K562 (cell line): Measurements from ENCODE around the gene LRP10. TPM values are rescaled to one million over a fixed set of nuclear protein-coding genes. Genes with fewer than 3 reads are reported as not detected.

Experiments
- ASH1L ChIP-seq: fragments of 450-650 bp; IDR thresholded peaks from 2 replicates; pipeline ENCODE4 v1.6.1; 2018; ENCODE audit warnings: borderline replicate concordance, mild to moderate bottlenecking, low read depth; ENCODE audit not compliant: partially characterized antibody
- BCOR ChIP-seq: fragments of 450-650 bp; IDR thresholded peaks from 2 replicates; pipeline ENCODE4 v1.6.1; 2016
- CHD1 ChIP-seq: fragments of 200-600 bp; sonication (generic); IDR thresholded peaks from one replicate; pipeline ENCODE4 v1.6.1; 2012; ENCODE audit warnings: mild to moderate bottlenecking, moderate library complexity, low read length, inconsistent platforms
- CUX1 ChIP-seq: fragments of 200-800 bp; sonication (Bioruptor generic); IDR thresholded peaks from 2 replicates; pipeline ENCODE4 v1.6.1; 2016; ENCODE audit warnings: missing genetic modification characterization, missing compliant biosample characterization
- HDAC2 ChIP-seq: fragments of 450-650 bp; IDR thresholded peaks from 2 replicates; pipeline ENCODE4 v1.6.1; 2016; ENCODE audit warnings: mild to moderate bottlenecking
- NONO ChIP-seq, 2 experiments: fragments of 200-400 bp in 1 of 2; fragments of 450-650 bp in 1 of 2; formaldehyde crosslinking in 1 of 2; IDR thresholded peaks; 2 replicates each; pipeline ENCODE4 v1.6.1; 2017; ENCODE audit warnings: low read depth in 2 of 2, mild to moderate bottlenecking in 2 of 2, moderate library complexity in 2 of 2, low read length in 1 of 2
- NR2F6 ChIP-seq: fragments of 450-650 bp; formaldehyde crosslinking; IDR thresholded peaks from 2 replicates; pipeline ENCODE4 v1.4.0; 2020; ENCODE audit warnings: mild to moderate bottlenecking
- SIN3A ChIP-seq, 2 experiments: fragments of 150-350 bp in 1 of 2; IDR thresholded peaks; 2 replicates each; pipeline ENCODE4 v1.6.1; 2011 to 2016; ENCODE audit warnings: borderline replicate concordance in 2 of 2, low read depth in 2 of 2, low read length in 2 of 2, mild to moderate bottlenecking in 2 of 2, moderate library complexity in 2 of 2; ENCODE audit not compliant: control insufficient read depth in 1 of 2
- SIRT6 ChIP-seq: IDR thresholded peaks from one replicate; pipeline ENCODE4 v1.6.1; 2012; ENCODE audit warnings: low read depth, mild to moderate bottlenecking, control low read depth, inconsistent platforms, low read length, moderate library complexity
- SMAD4 ChIP-seq: fragments of 250-450 bp; sonication (Bioruptor Pico); conservative IDR thresholded peaks from 2 replicates; pipeline ENCODE4 v1.8.0; 2021; ENCODE audit warnings: inconsistent platforms, mild to moderate bottlenecking, moderate library complexity
- TBP ChIP-seq: optimal IDR thresholded peaks from 2 replicates; pipeline ENCODE3; 2011; ENCODE audit warnings: low read depth, low read length, improper control_type of control experiment
- ZNF121 ChIP-seq: sonication (generic); formaldehyde crosslinking; conservative IDR thresholded peaks from 2 replicates; pipeline ENCODE4 v1.8.0; 2022; ENCODE audit warnings: missing genetic modification reagents
- ZNF217 ChIP-seq: sonication (generic); formaldehyde crosslinking; IDR thresholded peaks from 2 replicates; pipeline ENCODE4 v1.8.0; 2022; ENCODE audit warnings: mild to moderate bottlenecking, missing genetic modification reagents
- ZNF830 ChIP-seq: fragments of 250-450 bp; sonication (Bioruptor Pico); IDR thresholded peaks from 2 replicates; pipeline ENCODE4 v1.5.0; 2021; ENCODE audit warnings: mild to moderate bottlenecking
- polyA plus RNA-seq, 8 experiments: library from polyadenylated mRNA; depleted of rRNA in 4 of 8; stranded (reverse) in 5 of 8; unstranded in 3 of 8; fragments of >200 nt; fragmentation: Nextera tagmentation in 2 of 8; fragmentation: Illumina TruSeq in 1 of 8; extraction: Ambion mirVana in 2 of 8; extraction: Trizol in 1 of 8; gene quantifications; 2 replicates each; pipeline versions ENCODE4 v1.2.1 to v1.2.3, GENCODE V29; 2011 to 2014; ENCODE audit warnings: inconsistent platforms in 1 of 8, missing spikeins in 1 of 8
- total RNA-seq, 7 experiments: library from RNA; depleted of rRNA in 6 of 7; stranded (reverse); fragments of >200 nt in 6 of 7; fragmentation: Illumina TruSeq in 2 of 7; extraction: Trizol in 2 of 7; gene quantifications; 2 replicates each; pipeline versions ENCODE4 v1.2.1 to v1.2.3, GENCODE V29; 2011 to 2021; ENCODE audit warnings: low replicate concordance in 1 of 7
- TF ChIP-seq, protein P1 (sequence below), 2 experiments: IDR thresholded peaks; 2 replicates each; pipeline ENCODE4 v1.6.1; 2012; ENCODE audit warnings: improper control_type of control experiment in 2 of 2, low read depth in 2 of 2, low read length in 2 of 2, borderline replicate concordance in 1 of 2
- TF ChIP-seq, protein P2 (sequence below), 2 experiments: fragments of 450-650 bp in 1 of 2; sonication (generic) in 1 of 2; formaldehyde crosslinking; conservative IDR thresholded peaks; 2 replicates each; pipeline versions ENCODE4 v1.4.0 to v1.8.1; 2020 to 2022; ENCODE audit warnings: mild to moderate bottlenecking in 1 of 2, missing genetic modification reagents in 1 of 2

LRP10 gene
- total and polyA plus RNA-seq, 9 of the 15 experiments (the other 6 are each of a cell fraction or from before 2014, with no cell fraction given) = 1.3 to 45.5 (median 10.9) TPM

GRCh38 chr14:22852940-22853767 is 18.4 kb upstream of the LRP10 start (continued):
- TF ChIP-seq, protein P1, sequence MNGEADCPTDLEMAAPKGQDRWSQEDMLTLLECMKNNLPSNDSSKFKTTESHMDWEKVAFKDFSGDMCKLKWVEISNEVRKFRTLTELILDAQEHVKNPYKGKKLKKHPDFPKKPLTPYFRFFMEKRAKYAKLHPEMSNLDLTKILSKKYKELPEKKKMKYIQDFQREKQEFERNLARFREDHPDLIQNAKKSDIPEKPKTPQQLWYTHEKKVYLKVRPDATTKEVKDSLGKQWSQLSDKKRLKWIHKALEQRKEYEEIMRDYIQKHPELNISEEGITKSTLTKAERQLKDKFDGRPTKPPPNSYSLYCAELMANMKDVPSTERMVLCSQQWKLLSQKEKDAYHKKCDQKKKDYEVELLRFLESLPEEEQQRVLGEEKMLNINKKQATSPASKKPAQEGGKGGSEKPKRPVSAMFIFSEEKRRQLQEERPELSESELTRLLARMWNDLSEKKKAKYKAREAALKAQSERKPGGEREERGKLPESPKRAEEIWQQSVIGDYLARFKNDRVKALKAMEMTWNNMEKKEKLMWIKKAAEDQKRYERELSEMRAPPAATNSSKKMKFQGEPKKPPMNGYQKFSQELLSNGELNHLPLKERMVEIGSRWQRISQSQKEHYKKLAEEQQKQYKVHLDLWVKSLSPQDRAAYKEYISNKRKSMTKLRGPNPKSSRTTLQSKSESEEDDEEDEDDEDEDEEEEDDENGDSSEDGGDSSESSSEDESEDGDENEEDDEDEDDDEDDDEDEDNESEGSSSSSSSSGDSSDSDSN (IDR thresholded peaks at IDR 0.05; ENCODE audit: borderline replicate concordance in 1 of 2, low read depth in 2 of 2, low read length in 2 of 2) = no peak
- TF ChIP-seq BCOR (no peak), ZNF830 (CRISPR knock-in tag) (no peak), SIRT6 (no peak), NR2F6 (no peak), ZNF217 (no peak), SMAD4 (CRISPR knock-in tag) (0 out of 2 replicates have a peak, but pooled peaks have one; percentile 32), CHD1 (no peak), CUX1 (CRISPR knock-in tag) (no peak), NONO (IDR thresholded peaks at IDR 0.05; ENCODE audit: low read depth in 2 of 2, low read length in 1 of 2) (no peak; a peak in 1 of 4 replicates), HDAC2 (peak; percentile 57; the same call in 1 of the 2 replicates), TBP (peak; percentile 13), SIN3A (IDR thresholded peaks at IDR 0.05; ENCODE audit: borderline replicate concordance in 2 of 2, control insufficient read depth in 1 of 2, low read depth in 2 of 2, low read length in 2 of 2) (no peak; a peak in 1 of 4 replicates), ASH1L (no peak), ZNF121 (CRISPR knock-in tag) (no peak)
- TF ChIP-seq, protein P2, sequence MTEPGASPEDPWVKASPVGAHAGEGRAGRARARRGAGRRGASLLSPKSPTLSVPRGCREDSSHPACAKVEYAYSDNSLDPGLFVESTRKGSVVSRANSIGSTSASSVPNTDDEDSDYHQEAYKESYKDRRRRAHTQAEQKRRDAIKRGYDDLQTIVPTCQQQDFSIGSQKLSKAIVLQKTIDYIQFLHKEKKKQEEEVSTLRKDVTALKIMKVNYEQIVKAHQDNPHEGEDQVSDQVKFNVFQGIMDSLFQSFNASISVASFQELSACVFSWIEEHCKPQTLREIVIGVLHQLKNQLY (CRISPR knock-in tag; conservative IDR thresholded peaks at IDR 0.05) = no peak
